ENCODE measurements around the gene MAP3K21. TPM values are rescaled to one million over a fixed set of nuclear protein-coding genes. Genes with fewer than 3 reads are reported as not detected.

The MAP3K21 gene
- total RNA-seq, 4 donors from 2014 or later: 0.26 to 5.6 (median 2.0) TPM

Other genes with a start within 250 kb of the MAP3K21 start
- gene PCNX2, start 32.0 kb upstream of the MAP3K21 start, total RNA-seq: 10 to 100 TPM in 2 of 4 donors, 1 to 10 TPM in 2; 4.1 to 36.2 (median 14.1) TPM

All from uterus (tissue), 4 donors.